HG03439 (cell line): ENCODE data around the gene SLAIN2.
"Not testable (repeated sequence)": the region's sequence is repeated elsewhere in the genome, so short reads cannot be mapped to it uniquely, and the experiment has no call there.

Experiments
- ATAC-seq: cut with Tn5 transposase; IDR thresholded peaks from one replicate; pipeline ENCODE4 v1.9.1; 2021; ENCODE audit warnings: mild to moderate bottlenecking, moderate library complexity; ENCODE audit not compliant: unreplicated experiment

The SLAIN2 gene

GRCh38 chr4:48431401-48431800 is 90.1 kb downstream of the SLAIN2 start:
- no peak for ATAC-seq

DNA sequence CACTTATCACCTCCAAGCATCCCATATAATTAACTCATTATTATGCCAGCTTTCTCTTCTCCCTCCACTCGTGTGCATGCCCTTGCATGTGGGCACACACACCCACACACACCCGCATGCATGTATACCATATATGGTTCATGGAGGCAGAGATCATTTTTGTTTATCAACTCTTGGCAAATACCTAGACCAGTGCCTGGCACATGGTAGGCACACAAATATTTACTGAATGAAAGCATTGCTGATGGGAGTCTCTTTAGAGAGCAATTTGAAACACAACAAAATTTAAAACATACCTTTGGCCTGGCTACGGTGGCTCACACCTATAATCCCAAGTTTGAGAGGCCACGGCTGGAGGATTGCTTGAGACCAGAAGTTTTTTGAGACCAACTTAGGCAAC is 90.7 kb downstream of the SLAIN2 start:
- ATAC-seq, result no peak

DNA sequence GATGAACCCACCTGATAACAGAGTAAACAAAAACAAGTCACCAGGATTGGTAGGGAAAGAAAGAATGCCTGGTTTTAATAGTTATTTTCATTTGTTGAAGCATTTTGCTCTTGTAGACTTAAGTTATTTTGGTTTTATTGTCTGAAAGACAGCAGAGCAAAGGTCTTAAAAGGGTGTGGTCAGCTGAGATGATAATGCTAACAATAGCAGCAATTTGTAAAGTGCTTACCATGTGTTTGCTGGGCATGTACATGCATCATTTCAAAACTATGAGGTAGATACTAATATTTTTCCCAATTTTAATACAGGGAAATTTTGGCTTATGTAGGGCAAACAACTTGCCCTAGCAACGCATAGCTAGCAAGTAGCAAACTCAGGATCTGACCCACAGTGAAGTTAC is 95.0 kb downstream of the SLAIN2 start:
- ATAC-seq, result no peak

DNA sequence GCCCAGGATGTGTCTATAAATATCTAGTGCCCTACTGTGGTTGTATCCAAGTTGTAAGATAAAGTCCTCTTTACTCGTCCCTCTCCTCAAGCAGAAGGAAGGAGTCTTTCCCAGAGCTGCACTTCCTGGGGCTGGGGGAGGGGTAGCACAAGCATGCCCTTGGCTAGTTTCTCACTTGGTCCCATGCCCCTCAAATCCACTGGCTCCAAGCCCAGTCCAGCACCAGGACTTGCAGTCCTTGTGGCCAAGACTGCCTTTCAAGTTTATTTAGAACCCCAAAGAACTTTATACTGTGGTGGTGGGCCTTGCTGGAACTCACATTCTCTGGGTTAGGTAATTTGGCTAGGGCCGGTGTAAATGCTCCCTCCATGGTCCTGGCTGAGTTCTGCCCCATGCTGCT is 98.7 kb downstream of the SLAIN2 start:
- no peak for ATAC-seq

DNA sequence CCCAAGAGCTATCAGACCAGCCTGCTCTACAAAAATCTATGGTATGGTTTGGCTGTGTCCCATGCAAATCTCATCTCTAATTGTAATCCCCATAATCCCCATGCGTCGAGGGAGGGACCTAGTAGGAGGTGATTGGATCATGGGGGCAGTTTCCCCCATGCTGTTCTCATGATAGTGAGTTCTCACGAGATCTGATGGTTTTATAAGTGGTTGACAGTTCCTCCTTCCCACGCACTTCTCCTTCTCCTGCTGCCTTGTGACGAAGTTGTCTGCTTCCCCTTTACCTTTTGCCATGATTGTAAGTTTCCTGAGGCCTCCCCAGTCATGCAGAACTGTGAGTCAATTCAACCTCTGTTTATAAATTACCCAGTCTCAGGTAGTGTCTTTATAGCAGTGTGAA is 99.6 kb downstream of the SLAIN2 start:
- ATAC-seq, result not testable (repeated sequence)

- ATAC-seq, result no peak
Measured at GRCh38 chr4:48445704-48446103, 104.4 kb downstream of the SLAIN2 start.

GRCh38 chr4:48446642-48447041 is 105.3 kb downstream of the SLAIN2 start:
- ATAC-seq, result no peak

GRCh38 chr4:48449151-48449550 is 107.8 kb downstream of the SLAIN2 start:
- no peak for ATAC-seq

- ATAC-seq, result no peak
Measured at GRCh38 chr4:48450740-48451139, 109.4 kb downstream of the SLAIN2 start.

DNA sequence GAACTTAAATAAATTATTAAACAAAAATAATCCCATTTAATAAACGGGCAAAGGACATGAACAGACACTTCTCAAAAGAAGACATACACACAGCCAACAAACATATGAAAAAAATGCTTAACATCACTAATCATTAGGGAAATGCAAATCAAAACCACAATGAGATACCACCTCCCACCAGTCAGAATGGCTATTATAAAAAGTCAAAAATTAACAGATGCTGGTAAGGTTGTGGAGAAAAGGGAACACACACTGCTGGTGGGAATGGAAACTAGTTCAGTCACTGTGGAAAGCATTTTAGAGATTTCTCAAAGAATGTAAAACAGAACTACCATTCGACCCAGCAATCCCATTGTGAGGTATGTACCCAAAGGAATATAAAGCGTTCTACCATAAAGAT is 110.3 kb downstream of the SLAIN2 start:
- ATAC-seq, result not testable (repeated sequence)

GRCh38 chr4:48454591-48454990 is 113.3 kb downstream of the SLAIN2 start:
- ATAC-seq, result no peak

GRCh38 chr4:48461000-48461399 is 119.7 kb downstream of the SLAIN2 start:
- ATAC-seq, result no peak

- ATAC-seq, result no peak
Measured at GRCh38 chr4:48462363-48462762, 121.0 kb downstream of the SLAIN2 start.

DNA sequence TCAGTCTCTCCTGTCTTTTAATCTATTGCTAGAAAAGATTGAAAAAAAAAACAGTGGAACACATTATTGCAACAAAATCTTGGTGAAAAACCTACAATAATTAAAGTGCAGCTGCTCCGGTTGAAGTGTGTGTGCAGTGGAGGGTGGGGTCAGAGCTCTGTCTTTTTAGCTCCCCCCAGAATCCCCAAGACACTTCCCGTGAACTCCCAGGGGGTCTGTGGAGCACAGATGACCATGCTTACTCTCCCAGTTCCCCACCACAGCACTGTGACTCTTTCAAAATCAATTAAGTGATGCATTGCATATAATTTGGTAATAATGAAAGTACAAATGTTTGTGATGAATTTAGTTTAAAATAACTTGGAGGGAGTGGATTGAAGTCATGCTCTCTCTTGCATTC is 126.1 kb downstream of the SLAIN2 start:
- no peak for ATAC-seq

DNA sequence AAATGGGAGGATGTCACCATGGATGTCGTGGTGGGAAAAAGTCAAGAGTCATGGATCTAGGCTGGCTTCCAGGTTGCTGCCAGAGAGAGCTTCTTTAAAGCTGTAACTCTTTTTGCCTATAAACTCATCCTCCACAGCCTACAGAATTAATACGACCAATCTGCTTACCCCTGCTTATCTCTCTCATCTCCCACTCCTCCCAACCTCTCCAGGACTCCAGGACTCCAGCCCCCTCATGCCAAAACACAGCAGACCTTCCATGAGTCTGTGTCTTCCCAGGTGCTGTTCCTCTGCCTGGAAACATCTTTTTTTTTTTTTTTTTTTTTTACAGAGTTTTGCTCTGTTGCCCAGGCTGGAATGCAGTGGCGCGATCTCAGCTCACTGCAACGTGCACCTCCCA is 126.6 kb downstream of the SLAIN2 start:
- no peak for ATAC-seq

GRCh38 chr4:48470137-48470536 is 128.8 kb downstream of the SLAIN2 start:
- ATAC-seq, result no peak

GRCh38 chr4:48470570-48470969 is 129.2 kb downstream of the SLAIN2 start:
- no peak for ATAC-seq

DNA sequence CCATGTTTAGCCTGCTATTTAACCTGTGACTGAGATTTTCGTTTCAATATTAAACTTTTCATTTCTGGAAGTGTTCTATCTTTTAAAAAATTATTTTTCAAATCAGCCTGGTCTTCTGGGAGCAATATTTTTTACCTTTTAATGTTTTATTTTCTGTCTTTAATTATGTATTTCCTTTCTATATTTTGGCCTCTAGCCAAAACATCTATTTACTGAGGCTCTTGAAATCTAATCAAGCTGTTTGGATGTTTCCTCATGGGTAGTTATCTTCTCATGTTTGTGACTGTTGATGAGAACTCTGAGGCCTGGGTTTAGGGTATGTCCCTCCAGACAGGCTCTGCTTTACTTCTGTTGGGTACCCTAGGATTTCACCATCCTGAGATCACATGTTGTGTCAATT is 131.5 kb downstream of the SLAIN2 start:
- ATAC-seq, result no peak

- no peak for ATAC-seq
Measured at GRCh38 chr4:48475770-48476169, 134.4 kb downstream of the SLAIN2 start.
